ENCODE results near the gene UROC1.

The UROC1 gene

DNA sequence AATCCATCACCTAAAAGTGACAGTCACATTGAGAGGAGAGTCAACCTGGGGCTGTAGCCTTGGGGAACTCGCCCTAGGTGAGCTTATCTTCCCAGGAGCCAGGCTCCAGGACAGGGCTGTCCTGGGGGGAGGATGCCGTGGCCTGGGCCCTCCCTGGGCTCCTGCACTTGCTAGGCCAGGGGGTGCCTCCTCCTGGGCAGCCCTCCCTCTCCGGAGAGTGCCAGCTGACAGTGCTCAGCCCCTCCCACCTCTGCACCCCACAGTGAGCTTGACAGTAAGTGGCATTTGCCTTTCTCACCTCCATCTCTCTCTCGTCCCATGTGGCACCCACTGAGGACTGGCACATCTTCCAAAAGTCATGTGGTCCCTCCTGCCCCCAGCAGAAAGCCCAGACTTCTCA lies 19.1 kb downstream of the UROC1 start:
- Histone ChIP-seq H3K27me3 (ENCODE audit: insufficient read depth, insufficient read length) (no peaks in the 10 kb centered on the region), H3K9ac (ENCODE audit: insufficient read length, low read depth) (no peak overlapping the region), H3K36me3 (ENCODE audit: insufficient read depth, insufficient read length, low read length) (no peaks in the 10 kb centered on the region), H3K4me1 (ENCODE audit: insufficient read depth, insufficient read length) (peaks cover 11% of the 10 kb centered on the region), H3K4me3 (ENCODE audit: insufficient read length, low read depth) (no peak overlapping the region), H3K9me3 (ENCODE audit: insufficient read depth, low read length) (no peaks in the 10 kb centered on the region)
- no peak for DNase-seq (ENCODE audit: low read depth, low spot score)
- TF ChIP-seq YY1 (IDR thresholded peaks at IDR 0.05; ENCODE audit: insufficient read depth, insufficient read length): no peak
- no peak for TF ChIP-seq ZNF274 (IDR thresholded peaks at IDR 0.05; ENCODE audit: low read depth, low read length)
- TF ChIP-seq SUZ12 (IDR thresholded peaks at IDR 0.05; ENCODE audit: extremely low read depth, insufficient read depth, insufficient read length): no peak

DNA sequence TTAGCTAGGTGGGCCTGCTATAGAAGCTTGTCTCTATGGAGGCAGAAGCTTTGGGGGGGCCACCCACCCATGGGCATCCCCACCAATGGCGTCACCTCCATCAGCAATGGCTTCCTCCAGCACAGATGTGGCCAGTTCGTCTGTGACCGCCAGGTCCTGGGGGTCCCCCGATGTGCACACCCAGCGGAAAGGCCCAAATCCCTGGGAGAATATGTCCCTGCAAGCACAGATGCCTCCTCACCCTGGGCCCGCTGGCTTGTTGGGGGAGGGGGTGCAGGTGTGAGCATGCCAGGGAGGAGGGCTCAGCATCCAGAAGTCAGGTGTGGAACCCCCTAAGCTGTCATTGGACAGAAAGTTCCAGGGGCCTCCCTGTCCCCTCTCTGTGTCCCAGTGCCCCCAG lies 19.6 kb downstream of the UROC1 start:
- DNase-seq (ENCODE audit: low read depth, low spot score): no peak
- Histone ChIP-seq H3K36me3 (ENCODE audit: insufficient read depth, insufficient read length, low read length) (no peaks in the 10 kb centered on the region), H3K9ac (ENCODE audit: insufficient read length, low read depth) (no peak overlapping the region), H3K4me1 (ENCODE audit: insufficient read depth, insufficient read length) (peaks cover 11% of the 10 kb centered on the region), H3K9me3 (ENCODE audit: insufficient read depth, low read length) (no peaks in the 10 kb centered on the region), H3K27me3 (ENCODE audit: insufficient read depth, insufficient read length) (no peaks in the 10 kb centered on the region), H3K4me3 (ENCODE audit: insufficient read length, low read depth) (no peak overlapping the region)
- no peak for TF ChIP-seq ZNF274 (IDR thresholded peaks at IDR 0.05; ENCODE audit: low read depth, low read length)
- TF ChIP-seq SUZ12 (IDR thresholded peaks at IDR 0.05; ENCODE audit: extremely low read depth, insufficient read depth, insufficient read length): no peak
- TF ChIP-seq YY1 (IDR thresholded peaks at IDR 0.05; ENCODE audit: insufficient read depth, insufficient read length): no peak

DNA sequence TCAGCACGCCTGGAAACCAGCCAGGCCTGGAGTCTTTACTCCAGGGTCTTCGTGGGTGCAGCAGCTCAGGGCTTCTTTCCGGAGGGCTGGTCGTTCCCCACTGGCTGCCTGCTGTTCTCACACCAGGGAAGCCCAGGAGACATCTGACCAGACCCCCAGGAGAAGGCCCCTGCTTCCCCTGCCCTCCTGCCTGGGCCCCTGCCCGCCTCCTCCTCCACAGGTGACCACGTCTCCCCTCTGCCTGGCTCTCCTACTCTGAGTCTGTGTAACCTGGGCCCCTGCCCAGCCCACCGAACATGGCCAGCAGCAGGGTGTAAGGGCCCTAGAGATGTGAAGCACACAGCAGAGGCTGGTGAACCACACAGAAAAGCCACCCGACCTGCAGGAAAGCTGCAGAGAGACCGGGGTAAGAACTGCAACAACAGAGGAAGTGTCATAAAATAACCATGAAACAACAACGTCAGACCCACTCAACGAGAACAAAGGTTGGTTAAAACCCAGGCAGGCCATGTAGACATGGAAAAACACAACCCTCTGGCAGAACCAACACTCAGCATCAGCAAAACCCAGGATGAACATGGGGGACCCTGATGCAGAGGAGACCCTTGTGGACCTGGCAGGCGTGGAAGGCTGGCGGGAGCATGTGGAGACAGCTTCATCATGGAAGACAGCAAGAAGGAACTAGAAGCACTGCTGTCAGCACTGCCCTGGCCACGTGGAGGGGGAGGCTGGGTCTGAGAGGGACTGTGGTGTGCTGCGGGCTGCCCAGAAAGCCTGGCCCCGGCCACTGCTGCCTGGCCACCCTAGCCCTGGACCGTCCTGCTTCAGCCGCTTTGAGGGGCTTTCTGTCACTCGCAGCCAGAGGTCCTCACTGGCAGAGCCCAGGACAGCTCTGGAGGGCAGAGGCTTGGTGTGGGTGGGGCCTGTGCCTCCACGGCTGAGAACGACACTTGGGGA lies 20.4 kb downstream of the UROC1 start:
- Histone ChIP-seq H3K4me1 (ENCODE audit: insufficient read depth, insufficient read length) (peaks cover 11% of the 10 kb centered on the region), H3K36me3 (ENCODE audit: insufficient read depth, insufficient read length, low read length) (no peaks in the 10 kb centered on the region), H3K9me3 (ENCODE audit: insufficient read depth, low read length) (no peaks in the 10 kb centered on the region), H3K9ac (ENCODE audit: insufficient read length, low read depth) (no peak overlapping the region), H3K4me3 (ENCODE audit: insufficient read length, low read depth) (no peak overlapping the region), H3K27me3 (ENCODE audit: insufficient read depth, insufficient read length) (no peaks in the 10 kb centered on the region)
- TF ChIP-seq SUZ12 (IDR thresholded peaks at IDR 0.05; ENCODE audit: extremely low read depth, insufficient read depth, insufficient read length): no peak
- no peak for TF ChIP-seq YY1 (IDR thresholded peaks at IDR 0.05; ENCODE audit: insufficient read depth, insufficient read length)
- no peak for TF ChIP-seq ZNF274 (IDR thresholded peaks at IDR 0.05; ENCODE audit: low read depth, low read length)
- no peak for DNase-seq (ENCODE audit: low read depth, low spot score)

DNA sequence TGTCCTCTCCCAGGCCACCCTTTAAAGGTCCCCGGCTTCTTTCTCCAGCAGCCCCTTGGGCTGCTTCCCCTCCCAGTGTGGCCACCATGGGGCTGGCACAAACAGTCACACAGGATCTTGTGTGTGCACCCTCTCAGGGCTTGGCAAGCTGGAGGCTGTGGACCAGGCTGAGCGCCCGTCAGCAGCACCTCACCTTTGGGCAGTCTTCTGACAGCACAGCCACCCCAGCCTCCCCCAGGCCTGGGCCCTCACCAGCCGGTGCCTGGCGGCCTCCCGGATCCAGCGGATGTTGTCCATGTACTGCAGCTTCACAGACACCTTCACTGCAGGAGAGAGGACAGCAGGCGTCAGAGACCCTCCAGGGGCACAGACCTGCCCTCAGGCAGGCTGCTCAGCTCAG lies 21.8 kb downstream of the UROC1 start:
- Histone ChIP-seq H3K4me3 (ENCODE audit: insufficient read length, low read depth) (no peak overlapping the region), H3K27me3 (ENCODE audit: insufficient read depth, insufficient read length) (no peaks in the 10 kb centered on the region), H3K36me3 (ENCODE audit: insufficient read depth, insufficient read length, low read length) (no peaks in the 10 kb centered on the region), H3K9me3 (ENCODE audit: insufficient read depth, low read length) (no peaks in the 10 kb centered on the region), H3K4me1 (ENCODE audit: insufficient read depth, insufficient read length) (peaks cover 16% of the 10 kb centered on the region), H3K9ac (ENCODE audit: insufficient read length, low read depth) (no peak overlapping the region)
- no peak for TF ChIP-seq ZNF274 (IDR thresholded peaks at IDR 0.05; ENCODE audit: low read depth, low read length)
- TF ChIP-seq YY1 (IDR thresholded peaks at IDR 0.05; ENCODE audit: insufficient read depth, insufficient read length): no peak
- TF ChIP-seq SUZ12 (IDR thresholded peaks at IDR 0.05; ENCODE audit: extremely low read depth, insufficient read depth, insufficient read length): no peak
- DNase-seq (ENCODE audit: low read depth, low spot score): no peak

DNA sequence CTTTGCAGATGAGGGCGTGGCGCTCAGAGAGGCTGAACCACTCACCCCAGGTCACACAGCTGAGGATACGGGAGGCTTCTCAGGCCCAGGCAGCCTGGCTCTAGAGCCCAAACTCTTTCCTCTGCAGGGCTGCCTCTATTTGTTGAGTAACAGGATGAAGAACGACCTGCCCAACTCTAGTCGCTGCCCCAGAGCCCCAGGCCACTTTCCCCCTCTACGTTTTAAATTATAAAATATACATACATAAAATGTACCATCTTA lies 22.7 kb downstream of the UROC1 start:
- H3K27me3 ChIP-seq (ENCODE audit: insufficient read depth, insufficient read length): no peaks in the 10 kb centered on the region
- no peak overlapping the region for H3K9ac ChIP-seq (ENCODE audit: insufficient read length, low read depth)
- no peak for TF ChIP-seq ZNF274 (IDR thresholded peaks at IDR 0.05; ENCODE audit: low read depth, low read length)
- no peak for TF ChIP-seq YY1 (IDR thresholded peaks at IDR 0.05; ENCODE audit: insufficient read depth, insufficient read length)
- TF ChIP-seq SUZ12 (IDR thresholded peaks at IDR 0.05; ENCODE audit: extremely low read depth, insufficient read depth, insufficient read length): no peak
- H3K36me3 ChIP-seq (ENCODE audit: insufficient read depth, insufficient read length, low read length): no peaks in the 10 kb centered on the region
- H3K4me3 ChIP-seq (ENCODE audit: insufficient read length, low read depth): no peak overlapping the region
- DNase-seq (ENCODE audit: low read depth, low spot score): no peak
- no peaks in the 10 kb centered on the region for H3K9me3 ChIP-seq (ENCODE audit: insufficient read depth, low read length)
- H3K4me1 ChIP-seq (ENCODE audit: insufficient read depth, insufficient read length): peaks cover 24% of the 10 kb centered on the region

DNA sequence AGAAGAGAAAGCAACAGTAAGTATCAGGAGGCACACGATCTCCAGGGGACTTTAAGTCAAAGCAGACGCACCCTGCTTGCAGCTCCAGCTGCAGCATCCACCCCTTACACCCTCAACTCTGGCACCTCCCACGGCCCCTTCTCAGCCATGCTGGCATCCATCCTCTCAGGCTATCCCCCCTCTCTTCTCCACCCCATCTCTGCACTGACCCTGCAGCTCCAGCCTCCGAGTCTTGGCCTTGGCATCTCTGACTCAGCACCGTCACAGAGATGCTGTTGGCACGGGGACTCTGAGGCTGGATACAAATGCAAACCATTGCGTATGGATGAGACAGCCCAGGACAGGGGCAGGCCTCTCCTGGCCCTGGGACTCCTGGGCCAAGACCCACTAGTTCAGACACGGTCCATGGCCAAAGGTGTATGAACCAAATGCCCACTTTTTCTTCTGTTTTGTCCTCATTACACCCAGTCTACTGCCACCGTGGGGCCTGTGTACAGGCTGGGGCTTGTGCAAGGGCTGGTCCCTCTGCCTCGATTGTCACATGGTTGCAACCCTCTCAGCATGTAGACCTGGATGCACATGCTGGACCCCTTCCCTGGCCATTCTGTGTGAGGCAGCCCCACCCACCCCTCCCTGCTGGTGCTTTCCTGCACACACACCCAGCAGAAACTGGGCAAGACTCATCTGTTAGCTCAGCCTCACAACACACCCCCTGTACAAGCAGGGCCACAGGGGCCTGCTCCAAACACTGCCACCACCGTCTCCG lies 23.2 kb downstream of the UROC1 start:
- Histone ChIP-seq H3K4me3 (ENCODE audit: insufficient read length, low read depth) (no peak overlapping the region), H3K36me3 (ENCODE audit: insufficient read depth, insufficient read length, low read length) (no peaks in the 10 kb centered on the region), H3K4me1 (ENCODE audit: insufficient read depth, insufficient read length) (peaks cover 21% of the 10 kb centered on the region), H3K9me3 (ENCODE audit: insufficient read depth, low read length) (no peaks in the 10 kb centered on the region), H3K27me3 (ENCODE audit: insufficient read depth, insufficient read length) (no peaks in the 10 kb centered on the region), H3K9ac (ENCODE audit: insufficient read length, low read depth) (no peak overlapping the region)
- TF ChIP-seq ZNF274 (IDR thresholded peaks at IDR 0.05; ENCODE audit: low read depth, low read length): no peak
- TF ChIP-seq YY1 (IDR thresholded peaks at IDR 0.05; ENCODE audit: insufficient read depth, insufficient read length): no peak
- TF ChIP-seq SUZ12 (IDR thresholded peaks at IDR 0.05; ENCODE audit: extremely low read depth, insufficient read depth, insufficient read length): no peak
- no peak for DNase-seq (ENCODE audit: low read depth, low spot score)

DNA sequence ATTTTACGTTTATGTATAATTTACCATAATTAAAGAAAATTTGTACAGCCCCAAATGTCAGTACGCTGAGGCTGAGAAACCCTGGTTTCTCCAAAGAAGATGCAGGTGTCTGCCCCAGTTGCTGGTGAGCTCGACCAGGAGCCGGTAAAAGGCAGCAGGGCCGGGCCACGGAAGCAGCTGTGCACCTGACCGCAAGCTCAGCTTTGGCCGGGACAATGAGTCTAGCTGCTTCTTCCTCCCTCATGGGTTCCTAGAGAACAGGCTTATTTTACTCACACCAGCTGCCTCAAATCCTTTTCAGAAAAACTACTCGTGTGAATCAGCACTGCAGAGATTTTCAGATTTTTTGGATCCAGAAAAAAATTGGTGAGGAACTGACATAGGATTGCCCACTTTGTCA lies 23.8 kb downstream of the UROC1 start:
- H3K36me3 ChIP-seq (ENCODE audit: insufficient read depth, insufficient read length, low read length): no peaks in the 10 kb centered on the region
- no peak overlapping the region for H3K9ac ChIP-seq (ENCODE audit: insufficient read length, low read depth)
- H3K9me3 ChIP-seq (ENCODE audit: insufficient read depth, low read length): no peaks in the 10 kb centered on the region
- TF ChIP-seq YY1 (IDR thresholded peaks at IDR 0.05; ENCODE audit: insufficient read depth, insufficient read length): no peak
- TF ChIP-seq SUZ12 (IDR thresholded peaks at IDR 0.05; ENCODE audit: extremely low read depth, insufficient read depth, insufficient read length): no peak
- TF ChIP-seq ZNF274 (IDR thresholded peaks at IDR 0.05; ENCODE audit: low read depth, low read length): no peak
- no peaks in the 10 kb centered on the region for H3K27me3 ChIP-seq (ENCODE audit: insufficient read depth, insufficient read length)
- no peak overlapping the region for H3K4me3 ChIP-seq (ENCODE audit: insufficient read length, low read depth)
- DNase-seq (ENCODE audit: low read depth, low spot score): no peak
- peaks cover 16% of the 10 kb centered on the region for H3K4me1 ChIP-seq (ENCODE audit: insufficient read depth, insufficient read length)

Measured in NT2/D1 (cell line).